Measurements from ENCODE around the gene PSTPIP1. TPM values are rescaled to one million over a fixed set of nuclear protein-coding genes. Genes with fewer than 3 reads are reported as not detected.
A peak's percentile ranks its signal among the peaks of the same experiment; 100 is the strongest.

Gene PSTPIP1
- total and polyA plus RNA-seq, 9 of the 15 experiments (the other 6 are each of a cell fraction or from before 2014, with no cell fraction given): not detected

DNA sequence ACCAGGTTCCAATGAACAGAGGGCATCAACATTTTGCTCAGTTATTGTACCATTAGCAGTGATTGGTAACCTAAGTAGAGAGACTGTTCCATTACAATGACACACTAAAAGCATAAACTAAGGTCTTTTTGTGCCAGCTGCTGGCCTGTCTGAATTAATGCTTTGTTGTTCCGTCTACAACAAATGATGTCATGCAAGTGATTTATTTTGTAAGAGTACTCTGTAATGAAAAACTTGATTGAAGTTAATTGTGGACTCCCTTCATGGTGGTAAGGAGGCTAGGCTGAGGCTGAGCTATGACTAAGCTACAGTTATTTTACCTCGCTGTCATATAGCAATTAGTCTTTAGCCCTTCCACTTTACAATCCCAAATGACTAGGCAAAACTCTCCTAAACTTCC is 40.2 kb upstream of the PSTPIP1 start:
- Histone ChIP-seq H4K20me1 (replicated peaks; ENCODE audit: control insufficient read depth, insufficient read depth, low read length) (no peaks in the 10 kb centered on the region), H3K4me3 (no peak overlapping the region), H3K36me3 (ENCODE audit: control insufficient read depth, insufficient read depth, low read length) (peaks cover 10% of the 10 kb centered on the region; the same call in 1 of the 3 replicates), H3K27ac (ENCODE audit: extremely low read depth, low read depth, low read length) (no peak overlapping the region), H3K9me3 (replicated peaks; ENCODE audit: control insufficient read depth, insufficient read depth, low read depth, low read length) (no peaks in the 10 kb centered on the region), H3K27me3 (ENCODE audit: control insufficient read depth in 2 of 2, insufficient read depth in 2 of 2, low read length in 2 of 2) (peaks cover 0 to 2% of the 10 kb centered on the region in 2 experiments; a peak in 1 of 5 replicates), H3K9me1 (ENCODE audit: control insufficient read depth, insufficient read depth, low read length) (no peaks in the 10 kb centered on the region), H3K79me2 (ENCODE audit: control insufficient read depth, insufficient read depth, low read length) (no peaks in the 10 kb centered on the region), H3K9ac (ENCODE audit: insufficient read depth in 1 of 2, low read depth in 2 of 2, low read length in 2 of 2) (no peak overlapping the region), H3K4me1 (replicated peaks in 1 of 2; ENCODE audit: control insufficient read depth in 2 of 2, insufficient read depth in 2 of 2, low read length in 2 of 2) (no peaks in the 10 kb centered on the region), H3K4me2 (ENCODE audit: insufficient read depth, low read length) (no peak overlapping the region), H2AFZ (ENCODE audit: low read depth, low read length) (no peak overlapping the region)
- in situ Hi-C loops (cut with MboI) (no loop called here), intact Hi-C loops (cut with micrococcal nuclease) (no loop called here)
- FAIRE-seq (no peak), ATAC-seq (no peak), DNase-seq (ENCODE audit: extremely low read depth in 1 of 4, low spot score in 3 of 4) (no peak)
- ChIA-PET CTCF (ENCODE audit: low intra/inter-chr PET ratio) (no interaction called here), POLR2A (interaction anchor here (0.7 to 1.2 kb wide), 3 partner anchors 9 to 23 kb away, joined by 3 to 5 read pairs (median 4); partner anchors contain the start of gene RCN2)
- 0% methylated on average over 2 of the region's 2 CpGs for WGBS (ENCODE audit: insufficient coverage, low coverage, missing lambda C conversion rate)
- TF ChIP-seq ZNF324 (CRISPR knock-in tag; IDR thresholded peaks at IDR 0.05): no peak
- TF ChIP-seq, protein P1, sequence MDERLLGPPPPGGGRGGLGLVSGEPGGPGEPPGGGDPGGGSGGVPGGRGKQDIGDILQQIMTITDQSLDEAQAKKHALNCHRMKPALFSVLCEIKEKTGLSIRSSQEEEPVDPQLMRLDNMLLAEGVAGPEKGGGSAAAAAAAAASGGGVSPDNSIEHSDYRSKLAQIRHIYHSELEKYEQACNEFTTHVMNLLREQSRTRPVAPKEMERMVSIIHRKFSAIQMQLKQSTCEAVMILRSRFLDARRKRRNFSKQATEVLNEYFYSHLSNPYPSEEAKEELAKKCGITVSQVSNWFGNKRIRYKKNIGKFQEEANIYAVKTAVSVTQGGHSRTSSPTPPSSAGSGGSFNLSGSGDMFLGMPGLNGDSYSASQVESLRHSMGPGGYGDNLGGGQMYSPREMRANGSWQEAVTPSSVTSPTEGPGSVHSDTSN (CRISPR knock-in tag; IDR thresholded peaks at IDR 0.05; ENCODE audit: low read depth): no peak
- TF ChIP-seq, protein P1 (tag; conservative IDR thresholded peaks at IDR 0.05; ENCODE audit: low read depth): 0 out of 2 replicates have a peak, but pooled peaks have one; percentile 28
- no peak for TF ChIP-seq SMARCA5 (IDR thresholded peaks at IDR 0.05)
- no TSS peak for BruUV-seq (replicated peaks)

Measured in K562 (cell line).